Cardiac muscle cell (in vitro differentiated cells and primary cell): ENCODE measurements around the gene RSPH3. TPM values are rescaled to one million over a fixed set of nuclear protein-coding genes. Genes with fewer than 3 reads are reported as not detected.
"Not testable (repeated sequence)": the region's sequence is repeated elsewhere in the genome, so short reads cannot be mapped to it uniquely, and the experiment has no call there.

Source experiments
- DNase-seq, 2 donors: peaks; one replicate each; pipeline versions ENCODE4 v3.0.0 to v3.0.0-alpha.2; 2010 to 2017; ENCODE audit warnings: low read depth in 1 of 2, low spot score in 1 of 2
- H3K27ac ChIP-seq: fragments of 200-600 bp; sonication (generic); 2 replicates; pipeline ENCODE4 v1.5.1; 2016
- H3K27me3 ChIP-seq: fragments of 200-600 bp; sonication (generic); 2 replicates; pipeline ENCODE4 v1.6.0; 2016; ENCODE audit warnings: control low read depth
- H3K36me3 ChIP-seq: fragments of 200-600 bp; sonication (generic); 2 replicates; pipeline ENCODE4 v1.5.1; 2016; ENCODE audit warnings: control low read depth
- H3K4me1 ChIP-seq: fragments of 200-600 bp; sonication (generic); 2 replicates; pipeline ENCODE4 v1.8.1; 2017; ENCODE audit warnings: low read depth, mild to moderate bottlenecking, mixed run types
- H3K4me3 ChIP-seq: fragments of 200-600 bp; sonication (generic); 2 replicates; pipeline ENCODE4 v1.5.1; 2016; ENCODE audit warnings: mild to moderate bottlenecking
- H3K9me3 ChIP-seq: fragments of 200-600 bp; sonication (generic); 2 replicates; pipeline ENCODE4 v1.5.1; 2017; ENCODE audit warnings: low read depth, mild to moderate bottlenecking, control low read depth
- polyA plus RNA-seq: library from polyadenylated mRNA; unstranded; fragments of >200 nt; fragmentation: Nextera tagmentation; extraction: Ambion mirVana; gene quantifications from 2 replicates; pipeline ENCODE4 v1.2.1, GENCODE V29; 2016
- total RNA-seq: library from RNA; depleted of rRNA; stranded (reverse); fragments of >200 nt; gene quantifications from 2 replicates; pipeline ENCODE4 v1.2.3, GENCODE V29; 2016
- TF ChIP-seq, protein P1 (sequence below): IDR thresholded peaks from 2 replicates; pipeline ENCODE4 v1.5.1; 2012; ENCODE audit warnings: low read depth, mild to moderate bottlenecking, low read length

The RSPH3 gene
- total and polyA plus RNA-seq, 2 experiments from 2014 or later, result 13.8 to 19.7 TPM

GRCh38 chr6:159033160-159034049 is 33.4 kb upstream of the RSPH3 start:
- no peaks in the 10 kb centered on the region for H3K27me3 ChIP-seq
- no peak overlapping the region for H3K27ac ChIP-seq
- no peaks in the 10 kb centered on the region for H3K36me3 ChIP-seq
- TF ChIP-seq, protein P1, sequence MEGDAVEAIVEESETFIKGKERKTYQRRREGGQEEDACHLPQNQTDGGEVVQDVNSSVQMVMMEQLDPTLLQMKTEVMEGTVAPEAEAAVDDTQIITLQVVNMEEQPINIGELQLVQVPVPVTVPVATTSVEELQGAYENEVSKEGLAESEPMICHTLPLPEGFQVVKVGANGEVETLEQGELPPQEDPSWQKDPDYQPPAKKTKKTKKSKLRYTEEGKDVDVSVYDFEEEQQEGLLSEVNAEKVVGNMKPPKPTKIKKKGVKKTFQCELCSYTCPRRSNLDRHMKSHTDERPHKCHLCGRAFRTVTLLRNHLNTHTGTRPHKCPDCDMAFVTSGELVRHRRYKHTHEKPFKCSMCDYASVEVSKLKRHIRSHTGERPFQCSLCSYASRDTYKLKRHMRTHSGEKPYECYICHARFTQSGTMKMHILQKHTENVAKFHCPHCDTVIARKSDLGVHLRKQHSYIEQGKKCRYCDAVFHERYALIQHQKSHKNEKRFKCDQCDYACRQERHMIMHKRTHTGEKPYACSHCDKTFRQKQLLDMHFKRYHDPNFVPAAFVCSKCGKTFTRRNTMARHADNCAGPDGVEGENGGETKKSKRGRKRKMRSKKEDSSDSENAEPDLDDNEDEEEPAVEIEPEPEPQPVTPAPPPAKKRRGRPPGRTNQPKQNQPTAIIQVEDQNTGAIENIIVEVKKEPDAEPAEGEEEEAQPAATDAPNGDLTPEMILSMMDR, result no peak
- no peaks in the 10 kb centered on the region for H3K9me3 ChIP-seq
- no peak for DNase-seq
- no peak overlapping the region for H3K4me3 ChIP-seq
- no peaks in the 10 kb centered on the region for H3K4me1 ChIP-seq

- H3K4me3 ChIP-seq, result no peak overlapping the region
- no peak overlapping the region for H3K27ac ChIP-seq
- no peaks in the 10 kb centered on the region for H3K27me3 ChIP-seq
- no peak for DNase-seq
- no peaks in the 10 kb centered on the region for H3K4me1 ChIP-seq
- no peaks in the 10 kb centered on the region for H3K9me3 ChIP-seq
- TF ChIP-seq, protein P1, result no peak
- no peaks in the 10 kb centered on the region for H3K36me3 ChIP-seq
Observed at GRCh38 chr6:159031846-159032245, 31.8 kb upstream of the RSPH3 start.

DNA sequence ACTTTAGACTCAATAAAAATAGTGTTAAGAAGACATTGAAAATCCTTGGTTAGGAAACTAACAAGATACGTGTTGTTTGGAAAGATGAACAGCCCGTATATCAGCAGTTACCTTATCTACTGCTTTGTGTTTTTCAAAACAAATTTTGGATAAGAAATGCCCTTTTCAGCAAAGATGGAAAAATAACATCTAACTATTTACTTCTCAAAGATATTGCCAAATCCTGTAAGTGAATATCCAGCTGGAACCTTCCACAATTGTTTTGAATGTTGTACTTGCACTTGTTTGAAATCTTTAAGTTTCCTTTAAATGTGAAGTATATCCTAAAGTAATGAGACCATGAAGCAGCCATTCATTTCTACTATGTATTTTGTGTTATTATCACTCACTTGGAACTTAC is 30.2 kb upstream of the RSPH3 start:
- no peak for DNase-seq
- Histone ChIP-seq H3K4me1 (no peaks in the 10 kb centered on the region), H3K36me3 (no peaks in the 10 kb centered on the region), H3K4me3 (no peak overlapping the region), H3K27ac (no peak overlapping the region), H3K9me3 (no peaks in the 10 kb centered on the region), H3K27me3 (no peaks in the 10 kb centered on the region)
- TF ChIP-seq, protein P1, result no peak

DNA sequence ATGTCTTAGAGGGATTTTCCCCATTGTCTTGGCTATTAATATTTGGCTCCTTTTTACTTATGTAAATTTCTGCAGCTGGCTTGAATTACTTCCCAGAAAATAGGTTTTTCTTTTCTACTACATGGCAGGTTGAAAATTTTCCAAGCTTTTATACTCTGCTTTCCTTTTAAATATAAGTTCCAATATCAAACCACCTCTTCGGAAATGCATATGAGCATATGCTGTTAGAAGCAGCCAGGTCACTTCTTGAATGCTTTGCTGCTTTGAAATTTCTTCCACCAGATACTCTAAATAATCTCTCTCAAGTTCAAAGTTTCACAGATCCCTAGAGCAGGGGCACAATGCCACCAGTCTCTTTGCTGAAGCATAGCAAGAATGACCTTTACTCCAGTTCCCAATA is 25.2 kb upstream of the RSPH3 start:
- not testable (repeated sequence) for DNase-seq, H3K4me3 ChIP-seq, H3K9me3 ChIP-seq, H3K27me3 ChIP-seq, H3K4me1 ChIP-seq, H3K36me3 ChIP-seq, H3K27ac ChIP-seq

GRCh38 chr6:159023893-159024292 is 23.9 kb upstream of the RSPH3 start:
- H3K36me3 ChIP-seq, result no peaks in the 10 kb centered on the region
- TF ChIP-seq, protein P1, result no peak
- DNase-seq, result no peak
- H3K4me3 ChIP-seq, result no peak overlapping the region
- H3K27me3 ChIP-seq, result no peaks in the 10 kb centered on the region
- no peaks in the 10 kb centered on the region for H3K4me1 ChIP-seq
- H3K27ac ChIP-seq, result no peak overlapping the region
- H3K9me3 ChIP-seq, result no peaks in the 10 kb centered on the region

DNA sequence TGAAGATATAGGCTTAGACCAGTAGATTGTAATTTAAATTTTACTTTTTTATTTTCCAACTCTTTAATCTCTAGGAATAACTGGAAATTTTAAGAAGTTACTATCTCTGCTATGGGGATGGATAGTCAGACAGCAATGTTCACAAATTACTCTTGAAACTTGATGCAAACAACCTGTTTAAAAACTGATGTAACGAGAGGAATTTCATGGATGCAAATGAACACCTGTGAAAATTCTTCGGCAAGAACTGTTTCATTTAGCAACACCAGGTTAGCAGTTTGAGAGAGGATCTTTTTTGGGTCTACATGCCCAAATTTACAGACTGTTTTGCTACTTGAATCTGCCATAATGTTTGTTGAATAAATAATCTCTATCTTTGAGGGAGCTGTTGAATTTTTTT is 20.0 kb upstream of the RSPH3 start:
- no peaks in the 10 kb centered on the region for H3K9me3 ChIP-seq
- H3K36me3 ChIP-seq, result no peaks in the 10 kb centered on the region
- no peak overlapping the region for H3K27ac ChIP-seq
- TF ChIP-seq, protein P1, result no peak
- no peak for DNase-seq
- no peaks in the 10 kb centered on the region for H3K4me1 ChIP-seq
- no peak overlapping the region for H3K4me3 ChIP-seq
- H3K27me3 ChIP-seq, result no peaks in the 10 kb centered on the region
